Right atrium auricular region (tissue), 2 donors: Measurements from ENCODE around the gene DUSP5. TPM values are rescaled to one million over a fixed set of nuclear protein-coding genes. Genes with fewer than 3 reads are reported as not detected.

Experiments used
- DNase-seq: peaks from one replicate; pipeline ENCODE4 v3.0.0-alpha.2; 2019; ENCODE audit warnings: low spot score
- H3K27ac ChIP-seq, 2 donors: fragments of 200-600 bp; sonication (generic); 1 replicate in 1 of 2; 2 replicates in 1 of 2; pipeline ENCODE4 v1.5.1; 2016 to 2019
- H3K27me3 ChIP-seq, 2 donors: fragments of 200-600 bp; sonication (generic); one replicate each; pipeline versions ENCODE4 v1.5.1 to v1.6.0; 2017 to 2019
- H3K36me3 ChIP-seq: fragments of 200-600 bp; sonication (generic); one replicate; pipeline ENCODE4 v1.5.1; 2016
- H3K4me1 ChIP-seq, 2 donors: fragments of 200-600 bp; sonication (generic); one replicate each; pipeline versions ENCODE4 v1.5.1 to v1.6.0; 2017 to 2019
- H3K4me3 ChIP-seq, 2 donors: fragments of 200-600 bp; sonication (generic); 1 replicate in 1 of 2; 2 replicates in 1 of 2; pipeline ENCODE4 v1.5.1; 2017 to 2019; ENCODE audit warnings: mild to moderate bottlenecking in 1 of 2, moderate library complexity in 1 of 2
- H3K9me3 ChIP-seq, 2 donors: fragments of 200-600 bp; sonication (generic); one replicate each; pipeline ENCODE4 v1.5.1; 2019
- total RNA-seq, 2 donors: library from RNA; depleted of rRNA; stranded (reverse); fragments of >200 nt; gene quantifications; one replicate each; pipeline ENCODE4 v1.1.0, GENCODE V29; 2016
- TF ChIP-seq, protein P1 (sequence below), 2 donors: fragments of 200-600 bp; sonication (generic); IDR thresholded peaks; one replicate each; pipeline ENCODE4 v1.5.1; 2019; ENCODE audit warnings: antibody characterized with exemption in 2 of 2

Gene DUSP5, protein sequence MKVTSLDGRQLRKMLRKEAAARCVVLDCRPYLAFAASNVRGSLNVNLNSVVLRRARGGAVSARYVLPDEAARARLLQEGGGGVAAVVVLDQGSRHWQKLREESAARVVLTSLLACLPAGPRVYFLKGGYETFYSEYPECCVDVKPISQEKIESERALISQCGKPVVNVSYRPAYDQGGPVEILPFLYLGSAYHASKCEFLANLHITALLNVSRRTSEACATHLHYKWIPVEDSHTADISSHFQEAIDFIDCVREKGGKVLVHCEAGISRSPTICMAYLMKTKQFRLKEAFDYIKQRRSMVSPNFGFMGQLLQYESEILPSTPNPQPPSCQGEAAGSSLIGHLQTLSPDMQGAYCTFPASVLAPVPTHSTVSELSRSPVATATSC
- 10 to 100 TPM; 17.8 to 28.4 TPM for total RNA-seq

DNA sequence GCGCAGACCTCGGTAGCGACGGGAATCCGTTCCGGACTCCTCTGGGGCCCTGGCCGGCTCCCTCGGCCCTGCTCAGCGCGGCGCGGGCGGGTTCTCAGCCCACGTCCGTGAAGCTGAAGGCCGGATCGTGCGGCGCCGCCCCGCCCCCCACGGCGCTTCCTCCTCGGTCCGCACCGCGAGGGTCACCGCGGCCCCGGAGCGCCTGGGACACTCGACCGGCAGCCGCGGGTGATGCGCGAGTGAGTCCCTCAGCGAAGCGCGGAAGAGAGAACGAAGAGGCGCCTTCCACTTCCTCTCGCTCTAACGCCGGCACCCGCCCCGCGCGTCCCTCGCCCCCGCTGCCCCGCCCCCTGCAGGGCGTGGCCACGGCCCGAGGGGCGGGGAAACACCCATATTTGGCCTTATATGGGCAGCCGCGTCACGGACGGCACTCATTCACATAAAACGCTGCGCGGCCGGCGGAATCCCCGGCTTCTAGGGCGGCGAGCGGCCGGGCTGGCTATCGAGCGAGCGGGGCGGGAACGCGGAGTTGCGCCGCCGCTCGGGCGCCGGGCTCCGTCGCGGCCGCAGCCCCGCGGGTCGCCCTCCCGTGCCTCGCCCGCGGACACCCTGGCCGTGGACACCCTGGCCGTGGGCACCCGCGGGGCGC is at the start of gene DUSP5:
TSS of gene DUSP5 (plus strand) at position 470 of the 649 bp plus-strand sequence. CDS start 215 bp downstream, outside the sequence.
- TF ChIP-seq, protein P1, sequence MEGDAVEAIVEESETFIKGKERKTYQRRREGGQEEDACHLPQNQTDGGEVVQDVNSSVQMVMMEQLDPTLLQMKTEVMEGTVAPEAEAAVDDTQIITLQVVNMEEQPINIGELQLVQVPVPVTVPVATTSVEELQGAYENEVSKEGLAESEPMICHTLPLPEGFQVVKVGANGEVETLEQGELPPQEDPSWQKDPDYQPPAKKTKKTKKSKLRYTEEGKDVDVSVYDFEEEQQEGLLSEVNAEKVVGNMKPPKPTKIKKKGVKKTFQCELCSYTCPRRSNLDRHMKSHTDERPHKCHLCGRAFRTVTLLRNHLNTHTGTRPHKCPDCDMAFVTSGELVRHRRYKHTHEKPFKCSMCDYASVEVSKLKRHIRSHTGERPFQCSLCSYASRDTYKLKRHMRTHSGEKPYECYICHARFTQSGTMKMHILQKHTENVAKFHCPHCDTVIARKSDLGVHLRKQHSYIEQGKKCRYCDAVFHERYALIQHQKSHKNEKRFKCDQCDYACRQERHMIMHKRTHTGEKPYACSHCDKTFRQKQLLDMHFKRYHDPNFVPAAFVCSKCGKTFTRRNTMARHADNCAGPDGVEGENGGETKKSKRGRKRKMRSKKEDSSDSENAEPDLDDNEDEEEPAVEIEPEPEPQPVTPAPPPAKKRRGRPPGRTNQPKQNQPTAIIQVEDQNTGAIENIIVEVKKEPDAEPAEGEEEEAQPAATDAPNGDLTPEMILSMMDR (IDR thresholded peaks at IDR 0.05): peak in 1 of 2 donors; percentile 3
- peaks cover 0 to 59% of the 10 kb centered on the region in 2 donors for H3K4me1 ChIP-seq
- peak within 1 kb of the TSS; percentile 95 to 97 for H3K27ac ChIP-seq
- H3K4me3 ChIP-seq: peak within 1 kb of the TSS; percentile 82 to 91
- peak; percentile 96 for DNase-seq
- H3K27me3 ChIP-seq: no peaks in the 10 kb centered on the region
- no peaks in the 10 kb centered on the region for H3K9me3 ChIP-seq
- H3K36me3 ChIP-seq: no peaks in the 10 kb centered on the region

DNA sequence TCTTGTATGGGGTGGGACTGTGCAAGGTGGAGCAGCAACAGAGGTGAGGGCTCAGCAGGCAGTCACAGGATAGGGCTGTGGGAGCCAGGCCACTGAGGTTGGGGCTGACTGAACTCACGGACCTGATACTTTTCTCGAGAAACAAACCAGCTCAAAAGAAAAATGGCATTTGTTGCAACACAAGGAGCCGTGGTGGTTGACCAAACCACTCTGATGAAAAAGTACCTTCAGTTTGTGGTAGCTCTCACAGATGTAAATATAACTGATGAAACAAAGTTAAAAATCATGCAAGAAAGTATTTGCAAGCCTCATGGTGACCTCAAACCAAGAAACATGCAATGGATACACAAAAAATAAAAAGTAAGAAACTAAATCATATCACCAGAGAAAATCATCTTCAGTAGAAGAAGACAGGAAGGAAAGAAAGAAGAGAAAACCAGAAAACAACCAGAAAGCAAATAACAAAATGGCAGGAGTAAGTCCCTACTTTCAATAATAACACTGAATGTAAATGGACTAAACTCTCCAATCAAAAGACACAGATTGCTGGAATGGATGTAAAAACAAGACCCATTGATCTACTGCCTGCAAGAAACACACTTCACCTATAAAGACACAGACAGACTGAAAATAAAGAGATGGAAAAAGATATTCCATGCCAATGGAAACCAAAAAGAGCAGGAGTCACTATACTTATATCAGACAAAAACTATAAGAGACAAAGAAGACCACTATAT is 48.9 kb upstream of the DUSP5 start:
- no peaks in the 10 kb centered on the region for H3K9me3 ChIP-seq
- peaks cover 0 to 12% of the 10 kb centered on the region in 2 donors for H3K4me1 ChIP-seq
- H3K36me3 ChIP-seq: no peaks in the 10 kb centered on the region
- no peak for DNase-seq
- TF ChIP-seq, protein P1 (IDR thresholded peaks at IDR 0.05): no peak
- no peak overlapping the region for H3K27ac ChIP-seq
- no peaks in the 10 kb centered on the region for H3K27me3 ChIP-seq
- no peak overlapping the region for H3K4me3 ChIP-seq

GRCh38 chr10:110455446-110455845 is 42.3 kb upstream of the DUSP5 start:
- no peaks in the 10 kb centered on the region for H3K36me3 ChIP-seq
- H3K4me3 ChIP-seq: no peak overlapping the region
- DNase-seq: no peak
- H3K9me3 ChIP-seq: no peaks in the 10 kb centered on the region
- no peaks in the 10 kb centered on the region for H3K27me3 ChIP-seq
- no peak overlapping the region for H3K27ac ChIP-seq
- TF ChIP-seq, protein P1 (IDR thresholded peaks at IDR 0.05): no peak
- peaks cover 0 to 36% of the 10 kb centered on the region in 2 donors for H3K4me1 ChIP-seq

GRCh38 chr10:110456046-110456445 is 41.7 kb upstream of the DUSP5 start:
- TF ChIP-seq, protein P1 (IDR thresholded peaks at IDR 0.05): no peak

DNA sequence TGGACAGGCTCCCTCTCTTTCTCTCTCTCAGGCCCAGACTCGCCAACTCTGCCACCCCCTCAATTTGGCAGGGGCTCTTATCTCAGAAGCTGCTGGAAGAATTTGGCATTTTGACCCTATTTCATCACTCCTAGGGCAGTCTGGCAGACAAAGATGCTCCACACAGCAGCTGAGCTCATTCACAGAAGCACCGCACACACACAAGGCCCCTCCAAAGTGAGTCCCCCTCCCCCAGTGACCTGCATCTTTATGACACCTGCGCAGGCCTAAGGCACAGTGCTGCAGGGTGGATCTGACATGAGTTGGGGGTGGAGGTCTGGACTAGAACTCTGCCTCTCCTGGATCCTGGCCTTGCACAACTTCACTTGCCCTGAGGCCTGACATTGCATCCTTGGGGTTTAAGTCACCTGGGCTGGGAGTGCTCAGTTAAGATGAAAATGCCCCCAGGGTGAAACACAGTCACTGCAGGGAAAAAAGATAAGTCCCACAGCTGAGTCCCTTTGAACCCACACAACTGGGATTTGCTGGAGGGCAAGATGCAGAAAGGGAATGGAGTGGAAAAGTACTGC is 41.1 kb upstream of the DUSP5 start:
- H3K4me1 ChIP-seq: peaks cover 0 to 43% of the 10 kb centered on the region in 2 donors
- TF ChIP-seq, protein P1 (IDR thresholded peaks at IDR 0.05): no peak
- H3K9me3 ChIP-seq: no peaks in the 10 kb centered on the region
- H3K4me3 ChIP-seq: no peak overlapping the region
- H3K27me3 ChIP-seq: no peaks in the 10 kb centered on the region
- no peak for DNase-seq
- H3K36me3 ChIP-seq: no peaks in the 10 kb centered on the region
- H3K27ac ChIP-seq: peak overlapping the region in 1 of 2 donors; percentile 43

More at GRCh38 chr10:110456046-110456445, 41.7 kb upstream of the DUSP5 start:
- no peak for DNase-seq
- H3K27ac ChIP-seq: peak overlapping the region in 1 of 2 donors; percentile 43
- H3K9me3 ChIP-seq: no peaks in the 10 kb centered on the region
- no peaks in the 10 kb centered on the region for H3K36me3 ChIP-seq
- no peak overlapping the region for H3K4me3 ChIP-seq
- H3K27me3 ChIP-seq: no peaks in the 10 kb centered on the region
- H3K4me1 ChIP-seq: peaks cover 0 to 39% of the 10 kb centered on the region in 2 donors
